ENCODE results near the gene EHBP1.

Gene EHBP1

GRCh38 chr2:62801110-62801509, 95.6 kb downstream of the EHBP1 start:
- Histone ChIP-seq H3K79me2 (ENCODE audit: insufficient read depth, low read depth) (no peaks in the 10 kb centered on the region), H3K27ac (no peak overlapping the region), H3K27me3 (ENCODE audit: insufficient read depth, low read depth) (no peaks in the 10 kb centered on the region), H3K9ac (no peak overlapping the region), H3K36me3 (ENCODE audit: insufficient read depth) (no peaks in the 10 kb centered on the region), H3K4me3 (IDR thresholded peaks at IDR 0.05; ENCODE audit: insufficient read depth, low read depth, low read length) (no peak overlapping the region), H2AFZ (ENCODE audit: low read depth) (no peak overlapping the region), H3K4me2 (no peak overlapping the region), H4K20me1 (ENCODE audit: insufficient read depth) (no peaks in the 10 kb centered on the region), H3K4me1 (ENCODE audit: low read depth, poor library complexity, severe bottlenecking) (peaks cover 13% of the 10 kb centered on the region)
- no peak for TF ChIP-seq CTCF (conservative IDR thresholded peaks at IDR 0.05; ENCODE audit: low read depth, low read length)

- H4K20me1 ChIP-seq (ENCODE audit: insufficient read depth): no peaks in the 10 kb centered on the region
- peak overlapping the region; percentile 16; the same call in 1 of the 2 replicates for H3K27ac ChIP-seq
- no peaks in the 10 kb centered on the region for H3K79me2 ChIP-seq (ENCODE audit: insufficient read depth, low read depth)
- no peak overlapping the region for H3K9ac ChIP-seq
- H3K4me3 ChIP-seq (IDR thresholded peaks at IDR 0.05; ENCODE audit: insufficient read depth, low read depth, low read length): no peak overlapping the region
- H3K27me3 ChIP-seq (ENCODE audit: insufficient read depth, low read depth): no peaks in the 10 kb centered on the region
- no peak overlapping the region for H2AFZ ChIP-seq (ENCODE audit: low read depth)
- TF ChIP-seq CTCF (conservative IDR thresholded peaks at IDR 0.05; ENCODE audit: low read depth, low read length): no peak
- H3K36me3 ChIP-seq (ENCODE audit: insufficient read depth): no peaks in the 10 kb centered on the region
- H3K4me2 ChIP-seq: peak overlapping the region; percentile 52
- peaks cover 13% of the 10 kb centered on the region for H3K4me1 ChIP-seq (ENCODE audit: low read depth, poor library complexity, severe bottlenecking)
These were observed 96.5 kb downstream of the EHBP1 start for GRCh38 chr2:62801814-62802523.

- Histone ChIP-seq H3K4me1 (ENCODE audit: low read depth, poor library complexity, severe bottlenecking) (peaks cover 13% of the 10 kb centered on the region), H3K36me3 (ENCODE audit: insufficient read depth) (no peaks in the 10 kb centered on the region), H3K27ac (no peak overlapping the region), H3K4me2 (no peak overlapping the region), H3K27me3 (ENCODE audit: insufficient read depth, low read depth) (no peaks in the 10 kb centered on the region), H2AFZ (ENCODE audit: low read depth) (no peak overlapping the region), H4K20me1 (ENCODE audit: insufficient read depth) (no peaks in the 10 kb centered on the region), H3K9ac (no peak overlapping the region), H3K79me2 (ENCODE audit: insufficient read depth, low read depth) (no peaks in the 10 kb centered on the region), H3K4me3 (IDR thresholded peaks at IDR 0.05; ENCODE audit: insufficient read depth, low read depth, low read length) (no peak overlapping the region)
- TF ChIP-seq CTCF (conservative IDR thresholded peaks at IDR 0.05; ENCODE audit: low read depth, low read length): no peak
These were observed 98.4 kb downstream of the EHBP1 start for GRCh38 chr2:62803961-62804360.

- Histone ChIP-seq H4K20me1 (ENCODE audit: insufficient read depth) (no peaks in the 10 kb centered on the region), H3K4me3 (IDR thresholded peaks at IDR 0.05; ENCODE audit: insufficient read depth, low read depth, low read length) (no peak overlapping the region), H3K9ac (no peak overlapping the region), H3K27ac (no peak overlapping the region), H3K4me1 (ENCODE audit: low read depth, poor library complexity, severe bottlenecking) (peaks cover 12% of the 10 kb centered on the region), H3K36me3 (ENCODE audit: insufficient read depth) (no peaks in the 10 kb centered on the region), H3K27me3 (ENCODE audit: insufficient read depth, low read depth) (no peaks in the 10 kb centered on the region), H3K4me2 (no peak overlapping the region), H3K79me2 (ENCODE audit: insufficient read depth, low read depth) (no peaks in the 10 kb centered on the region), H2AFZ (ENCODE audit: low read depth) (no peak overlapping the region)
- no peak for TF ChIP-seq CTCF (conservative IDR thresholded peaks at IDR 0.05; ENCODE audit: low read depth, low read length)
These were observed 100.7 kb downstream of the EHBP1 start for GRCh38 chr2:62806231-62806630.

Data from KMS-11 (cell line).